HepG2 (cell line): ENCODE measurements around the gene ATF6. TPM values are rescaled to one million over a fixed set of nuclear protein-coding genes. Genes with fewer than 3 reads are reported as not detected.

Experiments
- ATAC-seq: fragments of 200-7000 bp; cut with Tn5 transposase; 3 replicates; pipeline ENCODE4 v1.9.1; 2020; ENCODE audit warnings: mild to moderate bottlenecking, moderate library complexity
- BruUV-seq: library from RNA; stranded (reverse); fragments of 400-500 nt; replicated peaks from 2 replicates; lab custom pipeline; 2021; lab: Mats Ljungman, UMichigan
- CTCF ChIA-PET: fragments of 300-600 bp; formaldehyde crosslinking; extraction: SDS; loops from one replicate; lab custom pipeline; 2021; ENCODE audit warnings: low total read pairs, inconsistent platforms, low intra/inter-chr PET ratio; lab: Yijun Ruan, JAX
- POLR2A ChIA-PET: fragments of 350-600 bp; sonication (Branson Sonifier 250); formaldehyde crosslinking; loops from one replicate; lab custom pipeline; 2020; ENCODE audit warnings: antibody characterized with exemption, inconsistent platforms; lab: Yijun Ruan, JAX
- DNase-seq: peaks from one replicate; pipeline ENCODE4 v3.0.0-alpha.2; 2015; ENCODE audit warnings: low spot score
- FAIRE-seq: peaks from 3 replicates; lab custom pipeline; 2011; peaks lifted over from hg19 to GRCh38; lab: Jason Lieb, UNC
- H2AFZ ChIP-seq: one replicate; pipeline ENCODE4 v1.6.1; 2011; ENCODE audit warnings: low read length, inconsistent platforms
- H3K27ac ChIP-seq: fragments of 300-600 bp; 3 replicates; pipeline ENCODE4 v1.8.0; 2011; ENCODE audit warnings: mixed run types, mild to moderate bottlenecking, mixed read lengths, low read length, inconsistent platforms; ENCODE audit not compliant: insufficient read depth; ENCODE audit errors: extremely low read length
- H3K27me3 ChIP-seq, 2 experiments: fragments of 200-600 bp in 1 of 2; 2 replicates in 1 of 2; 3 replicates in 1 of 2; pipeline versions ENCODE4 v1.6.0 to v1.8.0; 2011; ENCODE audit warnings: low read length in 2 of 2, mild to moderate bottlenecking in 2 of 2, moderate library complexity in 2 of 2, inconsistent platforms in 1 of 2; ENCODE audit not compliant: insufficient read depth in 2 of 2, control insufficient read depth in 1 of 2
- H3K36me3 ChIP-seq, 2 experiments: fragments of 200-600 bp in 1 of 2; replicated peaks in 1 of 2; 2 replicates in 1 of 2; 3 replicates in 1 of 2; pipeline versions ENCODE4 v1.5.1 to v1.8.0; 2011; ENCODE audit warnings: low read length in 2 of 2, inconsistent platforms in 1 of 2; ENCODE audit not compliant: insufficient read depth in 2 of 2, control insufficient read depth in 1 of 2
- H3K4me1 ChIP-seq: 2 replicates; pipeline ENCODE4 v1.5.1; 2012; ENCODE audit warnings: low read length, inconsistent platforms; ENCODE audit not compliant: insufficient read depth
- H3K4me2 ChIP-seq: 2 replicates; pipeline ENCODE4 v1.6.0; 2011; ENCODE audit warnings: low read depth, low read length, inconsistent platforms
- H3K4me3 ChIP-seq, 3 experiments: fragments of 200-600 bp in 1 of 3; sonication (generic), shearing (Covaris generic) in 1 of 3; replicated peaks in 1 of 3; 2 replicates each; pipeline ENCODE4 v1.5.1; 2011 to 2016; ENCODE audit warnings: low read length in 3 of 3, inconsistent platforms in 2 of 3, low read depth in 2 of 3, mild to moderate bottlenecking in 2 of 3, control low read depth in 1 of 3, mixed read lengths in 1 of 3; ENCODE audit not compliant: insufficient read depth in 1 of 3
- H3K79me2 ChIP-seq: one replicate; pipeline ENCODE4 v1.6.1; 2011; ENCODE audit warnings: low read length, inconsistent platforms; ENCODE audit not compliant: insufficient read depth
- H3K9ac ChIP-seq: 2 replicates; pipeline ENCODE4 v1.6.0; 2011; ENCODE audit warnings: mild to moderate bottlenecking, low read depth, low read length, inconsistent platforms; ENCODE audit not compliant: insufficient read depth
- H3K9me3 ChIP-seq: 2 replicates; pipeline ENCODE4 v1.5.1; 2012; ENCODE audit warnings: mild to moderate bottlenecking, low read length
- H4K20me1 ChIP-seq: 2 replicates; pipeline ENCODE4 v1.6.0; 2011; ENCODE audit warnings: inconsistent platforms, mild to moderate bottlenecking, low read length, moderate library complexity; ENCODE audit not compliant: insufficient read depth
- CCDC6 ChIP-seq: sonication (generic); formaldehyde crosslinking; IDR thresholded peaks from 2 replicates; pipeline ENCODE4 v1.8.1; 2022; ENCODE audit warnings: mild to moderate bottlenecking, missing genetic modification reagents, moderate library complexity
- ELF3 ChIP-seq: IDR thresholded peaks from 2 replicates; pipeline ENCODE4 v1.6.1; 2016; ENCODE audit warnings: missing genetic modification reagents, missing compliant biosample characterization
- GATAD1 ChIP-seq: IDR thresholded peaks from 2 replicates; pipeline ENCODE4 v1.6.1; 2016; ENCODE audit warnings: missing genetic modification reagents, missing compliant biosample characterization
- IKZF4 ChIP-seq: sonication (generic); formaldehyde crosslinking; IDR thresholded peaks from 2 replicates; pipeline ENCODE4 v1.5.1; 2020; ENCODE audit warnings: borderline replicate concordance, mild to moderate bottlenecking, low read depth, missing genetic modification reagents; ENCODE audit errors: not compliant biosample characterization
- RBFOX2 ChIP-seq: fragments of 200-400 bp; formaldehyde crosslinking; IDR thresholded peaks from 2 replicates; pipeline ENCODE4 v1.6.1; 2017; ENCODE audit warnings: low read depth, mild to moderate bottlenecking, low read length
- REXO4 ChIP-seq: sonication (generic); formaldehyde crosslinking; IDR thresholded peaks from 2 replicates; pipeline ENCODE4 v1.8.0; 2022; ENCODE audit warnings: missing genetic modification reagents, mild to moderate bottlenecking, borderline replicate concordance
- TCF7L2 ChIP-seq: IDR thresholded peaks from 2 replicates; pipeline ENCODE4 v1.6.1; 2011; ENCODE audit warnings: mild to moderate bottlenecking, low read depth, low read length, moderate library complexity
- TEAD2 ChIP-seq: sonication (generic); formaldehyde crosslinking; IDR thresholded peaks from 2 replicates; pipeline ENCODE4 v1.9.0; 2021; ENCODE audit warnings: missing genetic modification reagents
- TIGD3 ChIP-seq: sonication (generic); formaldehyde crosslinking; IDR thresholded peaks from 2 replicates; pipeline ENCODE4 v1.5.1; 2020; ENCODE audit warnings: mild to moderate bottlenecking, missing genetic modification reagents, borderline replicate concordance
- ZBTB21 ChIP-seq: sonication (generic); formaldehyde crosslinking; IDR thresholded peaks from 2 replicates; pipeline ENCODE4 v1.4.0; 2020; ENCODE audit warnings: missing genetic modification reagents
- ZC3H4 ChIP-seq: sonication (generic); formaldehyde crosslinking; IDR thresholded peaks from 2 replicates; pipeline ENCODE4 v1.4.0; 2020; ENCODE audit warnings: missing genetic modification reagents, borderline replicate concordance
- ZFP91 ChIP-seq: sonication (generic); formaldehyde crosslinking; IDR thresholded peaks from 2 replicates; pipeline ENCODE4 v1.9.0; 2022; ENCODE audit warnings: missing genetic modification reagents, mild to moderate bottlenecking, borderline replicate concordance
- ZNF121 ChIP-seq: sonication (generic); formaldehyde crosslinking; IDR thresholded peaks from 2 replicates; pipeline ENCODE4 v1.5.0; 2020; ENCODE audit warnings: mild to moderate bottlenecking, missing genetic modification reagents
- ZNF460 ChIP-seq: sonication (generic); formaldehyde crosslinking; IDR thresholded peaks from 2 replicates; pipeline ENCODE4 v1.5.1; 2020; ENCODE audit warnings: missing genetic modification reagents, mild to moderate bottlenecking, borderline replicate concordance
- ZNF670 ChIP-seq: sonication (generic); formaldehyde crosslinking; IDR thresholded peaks from 2 replicates; pipeline ENCODE4 v1.8.0; 2022; ENCODE audit warnings: mild to moderate bottlenecking, missing genetic modification reagents, borderline replicate concordance
- ZNF761 ChIP-seq: sonication (generic); formaldehyde crosslinking; conservative IDR thresholded peaks from 2 replicates; pipeline ENCODE4 v1.4.0; 2020; ENCODE audit warnings: mild to moderate bottlenecking, missing genetic modification reagents
- ZNF776 ChIP-seq: sonication (generic); formaldehyde crosslinking; IDR thresholded peaks from 2 replicates; pipeline ENCODE4 v1.4.0; 2020; ENCODE audit warnings: mild to moderate bottlenecking, missing genetic modification reagents
- ZSCAN9 ChIP-seq: IDR thresholded peaks from 2 replicates; pipeline ENCODE4 v1.6.1; 2016; ENCODE audit warnings: borderline replicate concordance
- WGBS: methylation state at CpG from one replicate; pipeline ENCODE4 v1.1.6; 2017; ENCODE audit warnings: low lambda C conversion rate; 5-methylcytosine and 5-hydroxymethylcytosine counted together
- in situ Hi-C: cut with HindIII; loops from 2 replicates; pipeline ENCODE4 v1.10.0; 2017; ENCODE audit warnings: low pct_unique_long_range_greater_than_20kb; ENCODE audit not compliant: extremely low pct_ligation_motif_present
- intact Hi-C: fragments of 100-400 bp; cut with micrococcal nuclease; formaldehyde crosslinking; loops from one replicate; pipeline ENCODE4 v1.10.0; 2022; ENCODE audit not compliant: unreplicated experiment
- polyA plus RNA-seq, 8 experiments: library from polyadenylated mRNA; depleted of rRNA in 3 of 8; stranded (reverse) in 7 of 8; unstranded in 1 of 8; fragments of >200 nt; fragmentation: Illumina TruSeq in 4 of 8; extraction: Trizol in 4 of 8; gene quantifications; 2 replicates each; pipeline versions ENCODE4 v1.2.1 to v1.2.3, GENCODE V29; 2011 to 2016; ENCODE audit warnings: low read depth in 4 of 8, missing spikeins in 1 of 8, mixed read lengths in 1 of 8; ENCODE audit not compliant: insufficient read depth in 1 of 8
- total RNA-seq, 5 experiments: library from RNA; depleted of rRNA; stranded (reverse); fragments of >200 nt; fragmentation: Illumina TruSeq; extraction: Trizol; gene quantifications; 2 replicates each; pipeline ENCODE4 v1.2.3, GENCODE V29; 2016; ENCODE audit warnings: low read depth in 1 of 5

ATF6 gene
- total and polyA plus RNA-seq, 2 of the 13 experiments (the other 11 are each of a cell fraction or from before 2014, with no cell fraction given): 13.2 to 14.5 TPM

DNA sequence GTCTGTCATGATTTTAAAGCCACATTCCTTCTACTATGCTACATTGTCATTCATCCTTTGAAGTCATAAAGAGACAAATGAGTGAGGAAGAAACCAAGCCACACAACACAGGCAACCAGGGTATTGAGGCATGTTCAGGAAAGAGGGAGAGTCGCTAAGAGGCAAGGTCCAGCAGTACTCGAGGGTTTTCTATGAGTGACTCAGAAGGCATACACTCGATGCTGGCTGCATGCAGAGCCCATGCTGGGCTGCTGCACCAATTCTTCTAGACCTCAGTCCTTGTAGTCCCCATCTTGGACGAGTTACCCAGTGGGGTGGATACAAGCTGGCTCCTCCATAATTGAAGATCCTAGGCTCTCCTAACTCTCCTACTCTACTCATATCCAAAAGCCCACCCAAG lies 199.9 kb downstream of the ATF6 start:
- no peak overlapping the region for H3K4me2 ChIP-seq
- ChIA-PET POLR2A (no interaction called here), CTCF (no interaction called here)
- no TSS peak for BruUV-seq
- no peak for TF ChIP-seq TCF7L2
- ATAC-seq: no peak
- H3K9me3 ChIP-seq: no peaks in the 10 kb centered on the region
- no peak overlapping the region for H3K4me3 ChIP-seq
- no peaks in the 10 kb centered on the region for H4K20me1 ChIP-seq
- WGBS: 100% methylated on average over 2 of the region's 4 CpGs
- no peak overlapping the region for H3K27ac ChIP-seq
- intact Hi-C loops (no loop called here), in situ Hi-C loops (no loop called here)
- no peak for FAIRE-seq
- no peaks in the 10 kb centered on the region for H3K27me3 ChIP-seq
- H3K36me3 ChIP-seq: peaks cover 2 to 4% of the 10 kb centered on the region in 2 experiments; a peak in 3 of 5 replicates
- H3K9ac ChIP-seq: no peak overlapping the region
- no peak overlapping the region for H2AFZ ChIP-seq
- no peak for DNase-seq
- H3K79me2 ChIP-seq: no peaks in the 10 kb centered on the region
- H3K4me1 ChIP-seq: peaks cover 10% of the 10 kb centered on the region; the same call in 1 of the 2 replicates

DNA sequence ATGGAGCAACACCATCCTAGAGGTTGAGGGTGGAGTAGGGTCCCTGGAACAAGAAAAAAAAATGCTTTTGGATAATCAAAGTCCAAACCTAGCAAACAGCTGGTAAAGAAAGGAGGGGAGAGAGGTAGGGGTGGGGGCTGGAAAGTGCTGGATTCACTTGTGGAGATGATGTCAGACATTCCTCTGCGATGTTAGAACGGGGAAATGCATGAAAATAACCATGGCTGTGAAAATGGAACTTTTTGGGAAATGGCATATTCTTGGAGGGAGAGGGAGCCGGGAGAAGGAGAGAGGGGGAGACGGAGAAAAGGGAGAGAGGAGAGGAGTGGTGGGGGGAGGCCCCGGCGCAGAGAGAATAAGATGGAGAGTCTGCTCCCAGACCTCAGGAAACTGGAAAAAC lies 203.9 kb downstream of the ATF6 start:
- Histone ChIP-seq H2AFZ (no peak overlapping the region), H3K27me3 (no peaks in the 10 kb centered on the region; a peak in 2 of 5 replicates), H4K20me1 (no peaks in the 10 kb centered on the region), H3K27ac (no peak overlapping the region), H3K4me1 (peaks cover 22% of the 10 kb centered on the region), H3K36me3 (no peaks in the 10 kb centered on the region), H3K4me3 (no peak overlapping the region), H3K4me2 (no peak overlapping the region), H3K9me3 (no peaks in the 10 kb centered on the region), H3K9ac (no peak overlapping the region), H3K79me2 (no peaks in the 10 kb centered on the region)
- intact Hi-C loops: no loop called here
- CTCF ChIA-PET: no interaction called here
- DNase-seq (no peak), ATAC-seq (no peak), FAIRE-seq (no peak)
- no TSS peak for BruUV-seq
- in situ Hi-C loops: no loop called here
- POLR2A ChIA-PET: no interaction called here
- WGBS: 79% methylated on average over 6 of the region's 6 CpGs
- no peak for TF ChIP-seq ZBTB21 (CRISPR knock-in tag)
- TF ChIP-seq ZNF460 (CRISPR knock-in tag): no peak
- TF ChIP-seq TIGD3 (CRISPR knock-in tag): no peak
- no peak for TF ChIP-seq REXO4 (CRISPR knock-in tag)
- TF ChIP-seq RBFOX2: no peak
- no peak for TF ChIP-seq ZFP91
- TF ChIP-seq ZC3H4 (CRISPR knock-in tag): no peak
- TF ChIP-seq TEAD2 (CRISPR knock-in tag): no peak
- TF ChIP-seq ZNF776 (CRISPR knock-in tag): no peak
- TF ChIP-seq ZNF121 (CRISPR knock-in tag): no peak
- no peak for TF ChIP-seq ZSCAN9 (CRISPR knock-in tag)
- TF ChIP-seq GATAD1 (CRISPR knock-in tag): no peak
- no peak for TF ChIP-seq ZNF761 (CRISPR knock-in tag)
- no peak for TF ChIP-seq IKZF4
- no peak for TF ChIP-seq CCDC6 (CRISPR knock-in tag)
- no peak for TF ChIP-seq ELF3 (CRISPR knock-in tag)
- TF ChIP-seq ZNF670: no peak
